Brain microvascular endothelial cell (primary cell): ENCODE results near the gene SRA1.
"Not testable (repeated sequence)": the region's sequence is repeated elsewhere in the genome, so short reads cannot be mapped to it uniquely, and the experiment has no call there.

Source experiments
- DNase-seq: peaks from one replicate; pipeline ENCODE4 v3.0.0-alpha.2; 2020
- H3K27ac ChIP-seq: fragments of 250-450 bp; sonication (Bioruptor Pico); 2 replicates; pipeline ENCODE4 v1.5.1; 2020; ENCODE audit warnings: mild to moderate bottlenecking, moderate library complexity
- H3K27me3 ChIP-seq: fragments of 250-450 bp; sonication (Bioruptor Pico); replicated peaks from 2 replicates; pipeline ENCODE4 v1.5.1; 2020; ENCODE audit warnings: mild to moderate bottlenecking
- H3K36me3 ChIP-seq: fragments of 250-450 bp; sonication (Bioruptor Pico); replicated peaks from 2 replicates; pipeline ENCODE4 v1.5.1; 2020; ENCODE audit warnings: mild to moderate bottlenecking
- H3K4me3 ChIP-seq: 2 replicates; pipeline ENCODE4 v1.5.1; 2011; ENCODE audit warnings: low read depth, mild to moderate bottlenecking, control low read depth, low read length, moderate library complexity
- in situ Hi-C: cut with HindIII; loops from 2 replicates; pipeline ENCODE4 v1.10.0; 2017; ENCODE audit warnings: low sequenced_read_pairs, low pct_ligation_motif_present
- TF ChIP-seq, protein P1 (sequence below): IDR thresholded peaks from 2 replicates; pipeline ENCODE4 v1.5.1; 2011; ENCODE audit warnings: low read depth, mild to moderate bottlenecking, moderate library complexity, low read length, control low read depth, inconsistent platforms; ENCODE audit errors: missing control alignments

The SRA1 gene

DNA sequence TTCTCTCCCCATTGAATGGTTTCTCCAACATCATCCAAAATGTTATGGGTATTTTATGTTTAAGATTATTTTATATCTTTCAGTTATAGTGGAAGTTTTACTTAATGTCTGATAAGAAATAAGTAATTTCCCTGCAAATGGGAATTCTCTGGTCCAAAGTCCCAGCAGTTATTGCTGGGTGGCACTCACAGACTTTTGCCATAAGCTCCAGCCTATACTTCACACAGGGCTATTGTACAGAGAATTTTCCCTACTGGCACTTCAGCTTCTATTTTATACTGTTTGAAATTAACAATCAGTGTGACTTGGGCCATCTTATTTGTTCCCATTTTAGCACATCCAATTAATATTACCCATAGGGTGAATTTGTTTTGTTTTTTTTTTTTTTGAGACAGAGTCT, 42.8 kb upstream of the SRA1 start:
- Histone ChIP-seq H3K27ac (no peak overlapping the region), H3K4me3 (no peak overlapping the region), H3K36me3 (no peaks in the 10 kb centered on the region), H3K27me3 (no peaks in the 10 kb centered on the region)
- TF ChIP-seq, protein P1, sequence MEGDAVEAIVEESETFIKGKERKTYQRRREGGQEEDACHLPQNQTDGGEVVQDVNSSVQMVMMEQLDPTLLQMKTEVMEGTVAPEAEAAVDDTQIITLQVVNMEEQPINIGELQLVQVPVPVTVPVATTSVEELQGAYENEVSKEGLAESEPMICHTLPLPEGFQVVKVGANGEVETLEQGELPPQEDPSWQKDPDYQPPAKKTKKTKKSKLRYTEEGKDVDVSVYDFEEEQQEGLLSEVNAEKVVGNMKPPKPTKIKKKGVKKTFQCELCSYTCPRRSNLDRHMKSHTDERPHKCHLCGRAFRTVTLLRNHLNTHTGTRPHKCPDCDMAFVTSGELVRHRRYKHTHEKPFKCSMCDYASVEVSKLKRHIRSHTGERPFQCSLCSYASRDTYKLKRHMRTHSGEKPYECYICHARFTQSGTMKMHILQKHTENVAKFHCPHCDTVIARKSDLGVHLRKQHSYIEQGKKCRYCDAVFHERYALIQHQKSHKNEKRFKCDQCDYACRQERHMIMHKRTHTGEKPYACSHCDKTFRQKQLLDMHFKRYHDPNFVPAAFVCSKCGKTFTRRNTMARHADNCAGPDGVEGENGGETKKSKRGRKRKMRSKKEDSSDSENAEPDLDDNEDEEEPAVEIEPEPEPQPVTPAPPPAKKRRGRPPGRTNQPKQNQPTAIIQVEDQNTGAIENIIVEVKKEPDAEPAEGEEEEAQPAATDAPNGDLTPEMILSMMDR = no peak
- in situ Hi-C loops = no loop called here
- DNase-seq = no peak

DNA sequence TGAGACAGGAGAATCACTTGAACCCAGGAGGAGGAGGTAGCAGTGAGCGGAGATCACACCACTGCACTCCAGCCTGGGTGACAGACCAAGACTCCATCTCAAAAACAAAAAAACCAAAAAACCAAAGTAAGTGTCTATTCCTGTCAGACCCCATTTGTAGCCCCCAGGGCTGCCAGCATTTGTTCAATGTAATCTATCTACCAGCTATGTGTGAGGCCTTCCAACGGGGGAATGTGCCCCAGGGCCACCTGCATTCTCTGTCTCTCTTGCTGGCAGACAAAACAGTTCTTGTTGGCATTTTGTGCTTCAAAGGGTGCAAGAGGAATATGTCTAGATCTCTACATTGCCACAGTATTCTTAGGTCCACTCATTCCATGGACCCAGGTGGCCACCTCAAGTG, 41.6 kb upstream of the SRA1 start:
- H3K36me3 ChIP-seq = no peaks in the 10 kb centered on the region
- TF ChIP-seq, protein P1 = no peak
- H3K27me3 ChIP-seq = no peaks in the 10 kb centered on the region
- H3K4me3 ChIP-seq = no peak overlapping the region
- in situ Hi-C loops = no loop called here
- H3K27ac ChIP-seq = no peak overlapping the region
- no peak for DNase-seq

DNA sequence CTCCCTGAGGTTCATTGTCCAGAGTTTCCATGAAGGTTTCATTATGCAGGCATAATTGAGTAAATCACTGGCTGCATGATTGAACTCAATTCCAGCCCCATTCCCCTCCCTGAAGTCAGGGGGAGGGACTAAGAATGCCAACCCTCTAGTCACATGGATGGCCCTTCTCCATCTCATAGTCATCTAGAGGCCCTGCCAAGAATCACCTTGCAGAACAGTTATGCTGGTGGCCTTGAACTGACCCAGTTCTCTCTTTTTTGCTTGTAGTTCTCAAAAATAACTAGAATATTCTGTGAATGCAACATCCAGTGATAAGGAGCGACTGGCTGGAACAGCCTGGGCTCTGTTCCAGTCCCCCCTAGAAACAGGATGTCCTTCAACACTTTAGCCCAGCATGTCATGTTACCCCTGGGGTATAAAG, 39.1 kb upstream of the SRA1 start:
- Histone ChIP-seq H3K4me3 (no peak overlapping the region), H3K27me3 (no peaks in the 10 kb centered on the region), H3K27ac (no peak overlapping the region), H3K36me3 (no peaks in the 10 kb centered on the region)
- TF ChIP-seq, protein P1 = no peak
- in situ Hi-C loops = no loop called here
- no peak for DNase-seq

DNA sequence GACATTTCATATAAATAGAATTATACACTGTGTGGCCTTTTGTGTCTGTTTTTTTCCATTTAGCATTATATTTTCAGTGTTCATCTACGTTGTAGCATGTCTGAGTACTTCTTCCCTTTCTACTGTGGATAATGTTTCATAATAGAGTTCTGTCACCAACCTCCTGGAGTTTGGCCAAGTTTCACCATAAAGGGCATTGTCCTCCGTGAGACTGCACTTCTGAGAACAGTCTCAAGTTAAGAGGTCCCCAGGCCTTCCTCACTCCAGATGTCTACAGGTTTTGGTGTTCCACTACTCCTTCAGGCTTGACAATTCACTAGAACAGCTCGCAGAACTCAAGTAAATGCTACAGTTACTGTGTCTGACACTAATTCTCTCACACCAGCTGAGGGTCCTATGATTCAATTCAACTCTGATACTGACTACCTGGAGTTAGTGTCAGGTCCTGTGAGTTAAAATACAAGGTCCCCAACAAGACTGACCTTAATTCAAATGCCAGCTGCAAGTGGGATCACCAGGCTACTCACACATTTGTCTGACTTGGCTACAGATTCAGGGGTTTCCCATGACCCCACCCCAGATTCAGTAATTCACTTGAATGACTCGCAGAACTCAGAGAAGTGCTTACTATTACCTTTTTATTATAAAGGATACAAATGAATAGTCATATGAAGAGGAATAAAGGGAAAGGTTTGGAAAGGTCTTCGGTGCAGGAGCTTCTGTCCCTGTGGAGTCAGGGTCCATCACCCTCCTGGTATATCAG, 38.4 kb upstream of the SRA1 start:
- no peak overlapping the region for H3K4me3 ChIP-seq
- TF ChIP-seq, protein P1 = no peak
- no peaks in the 10 kb centered on the region for H3K27me3 ChIP-seq
- H3K27ac ChIP-seq = no peak overlapping the region
- no peak for DNase-seq
- H3K36me3 ChIP-seq = no peaks in the 10 kb centered on the region
- in situ Hi-C loops = no loop called here

DNA sequence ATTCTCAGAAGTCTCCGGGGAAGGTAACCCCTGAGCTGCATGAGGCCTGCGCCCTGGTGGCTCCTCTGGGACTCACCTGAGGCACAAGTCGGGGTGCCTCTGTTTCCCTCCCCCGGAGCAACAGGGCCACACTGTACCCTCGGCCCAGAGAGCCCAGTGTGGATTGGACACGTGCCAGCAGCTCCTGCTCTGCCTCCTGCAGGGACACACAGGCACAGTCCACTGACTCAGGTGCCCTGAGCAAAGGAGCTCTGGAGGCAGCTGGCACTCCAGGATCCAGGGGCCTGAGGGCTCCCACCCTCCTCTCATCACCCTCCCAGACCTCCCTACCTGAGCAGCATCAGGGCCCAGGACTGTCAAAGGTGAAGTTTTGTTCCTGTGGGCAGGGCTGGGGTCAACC, 36.9 kb upstream of the SRA1 start:
- Histone ChIP-seq H3K4me3 (no peak overlapping the region), H3K27ac (no peak overlapping the region)
- in situ Hi-C loops = no loop called here

DNA sequence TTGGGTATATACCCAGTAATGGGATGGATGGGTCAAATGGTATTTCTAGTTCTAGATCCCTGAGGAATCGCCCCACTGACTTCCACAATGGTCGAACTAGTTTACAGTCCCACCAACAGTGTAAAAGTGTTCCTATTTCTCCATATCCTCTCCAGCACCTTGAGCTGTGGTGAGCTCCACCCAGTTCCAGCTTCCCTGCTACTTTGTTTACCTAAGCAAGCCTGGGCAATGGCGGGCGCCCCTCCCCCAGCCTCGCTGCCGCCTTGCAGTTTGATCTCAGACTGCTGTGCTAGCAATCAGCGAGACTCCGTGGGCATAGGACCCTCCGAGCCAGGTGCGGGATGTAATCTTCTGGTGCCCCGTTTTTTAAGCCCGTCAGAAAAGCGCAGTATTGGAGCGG, 35.8 kb upstream of the SRA1 start:
- in situ Hi-C loops, H3K27me3 ChIP-seq, H3K4me3 ChIP-seq: not testable (repeated sequence)

More for the DNA sequence above, 36.9 kb upstream of the SRA1 start:
- TF ChIP-seq, protein P1 = no peak
- H3K27me3 ChIP-seq = no peaks in the 10 kb centered on the region
- no peaks in the 10 kb centered on the region for H3K36me3 ChIP-seq
- DNase-seq = no peak

More for the DNA sequence above, 35.8 kb upstream of the SRA1 start:
- not testable (repeated sequence) for DNase-seq, H3K27ac ChIP-seq, H3K36me3 ChIP-seq
